ENCODE data around the gene LSM6.

DNA sequence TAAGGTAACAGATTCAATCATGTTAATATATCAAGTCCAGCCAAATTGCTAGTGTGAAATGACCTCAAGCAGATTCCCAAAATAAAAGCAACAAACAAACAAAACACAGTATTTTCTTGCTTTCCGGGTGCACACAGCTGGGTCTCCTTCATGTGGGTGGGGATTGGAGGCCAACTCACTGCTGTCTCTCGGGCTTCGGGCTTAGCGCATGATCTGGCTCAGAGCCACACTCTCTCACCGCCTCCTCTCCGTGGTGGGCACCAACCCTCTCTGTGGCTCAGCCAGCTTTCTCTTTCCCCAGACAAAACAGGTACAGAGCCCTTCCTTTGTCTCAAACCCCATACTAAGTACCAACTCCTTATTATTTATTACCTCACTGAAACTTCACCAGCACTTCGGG, 35.9 kb downstream of the LSM6 start:
- TF ChIP-seq CTCF (IDR thresholded peaks at IDR 0.05), result no peak
- TF ChIP-seq EP300 (IDR thresholded peaks at IDR 0.05), result no peak

Data from ovary (tissue), 3 donors.